ENCODE results near the gene CPM.
"Not testable (repeated sequence)": the region's sequence is repeated elsewhere in the genome, so short reads cannot be mapped to it uniquely, and the experiment has no call there.

Gene CPM

GRCh38 chr12:68844788-68845695, 87.9 kb downstream of the CPM start:
- no peak for DNase-seq

GRCh38 chr12:68844318-68844745, 88.6 kb downstream of the CPM start:
- DNase-seq = no peak

- no peak for DNase-seq
Measured at GRCh38 chr12:68842784-68843567, 90.0 kb downstream of the CPM start.

- DNase-seq = no peak
Measured at GRCh38 chr12:68842123-68842522, 90.8 kb downstream of the CPM start.

- DNase-seq = no peak
Measured at GRCh38 chr12:68841717-68842116, 91.3 kb downstream of the CPM start.

- not testable (repeated sequence) for DNase-seq
Measured at GRCh38 chr12:68841175-68841574, 91.8 kb downstream of the CPM start.

- DNase-seq = no peak
Measured at GRCh38 chr12:68839183-68840147, 93.5 kb downstream of the CPM start.

GRCh38 chr12:68838046-68838886, 94.7 kb downstream of the CPM start:
- DNase-seq = no peak

GRCh38 chr12:68837215-68837614, 95.8 kb downstream of the CPM start:
- DNase-seq = no peak

GRCh38 chr12:68835333-68835908, 97.5 kb downstream of the CPM start:
- no peak for DNase-seq

GRCh38 chr12:68833508-68833907, 99.5 kb downstream of the CPM start:
- DNase-seq = no peak

- DNase-seq = no peak
Measured at GRCh38 chr12:68832504-68832867, 100.5 kb downstream of the CPM start.

- no peak for DNase-seq
Measured at GRCh38 chr12:68831751-68832503, 101.0 kb downstream of the CPM start.

GRCh38 chr12:68831272-68831671, 101.7 kb downstream of the CPM start:
- no peak for DNase-seq

- no peak for DNase-seq
Measured at GRCh38 chr12:68828672-68829068, 104.3 kb downstream of the CPM start.

- no peak for DNase-seq
Measured at GRCh38 chr12:68827895-68828671, 104.9 kb downstream of the CPM start.

GRCh38 chr12:68825569-68826217, 107.3 kb downstream of the CPM start:
- no peak for DNase-seq

GRCh38 chr12:68824597-68825250, 108.2 kb downstream of the CPM start:
- no peak for DNase-seq

GRCh38 chr12:68824131-68824530, 108.8 kb downstream of the CPM start:
- DNase-seq = no peak
